Effector CD8-positive, alpha-beta T cell (primary cell): Measurements from ENCODE around the gene COL18A1.

Experiments
- DNase-seq: peaks from one replicate; lab custom pipeline; 2025; lab: John Stamatoyannopoulos, UW

Gene COL18A1

DNA sequence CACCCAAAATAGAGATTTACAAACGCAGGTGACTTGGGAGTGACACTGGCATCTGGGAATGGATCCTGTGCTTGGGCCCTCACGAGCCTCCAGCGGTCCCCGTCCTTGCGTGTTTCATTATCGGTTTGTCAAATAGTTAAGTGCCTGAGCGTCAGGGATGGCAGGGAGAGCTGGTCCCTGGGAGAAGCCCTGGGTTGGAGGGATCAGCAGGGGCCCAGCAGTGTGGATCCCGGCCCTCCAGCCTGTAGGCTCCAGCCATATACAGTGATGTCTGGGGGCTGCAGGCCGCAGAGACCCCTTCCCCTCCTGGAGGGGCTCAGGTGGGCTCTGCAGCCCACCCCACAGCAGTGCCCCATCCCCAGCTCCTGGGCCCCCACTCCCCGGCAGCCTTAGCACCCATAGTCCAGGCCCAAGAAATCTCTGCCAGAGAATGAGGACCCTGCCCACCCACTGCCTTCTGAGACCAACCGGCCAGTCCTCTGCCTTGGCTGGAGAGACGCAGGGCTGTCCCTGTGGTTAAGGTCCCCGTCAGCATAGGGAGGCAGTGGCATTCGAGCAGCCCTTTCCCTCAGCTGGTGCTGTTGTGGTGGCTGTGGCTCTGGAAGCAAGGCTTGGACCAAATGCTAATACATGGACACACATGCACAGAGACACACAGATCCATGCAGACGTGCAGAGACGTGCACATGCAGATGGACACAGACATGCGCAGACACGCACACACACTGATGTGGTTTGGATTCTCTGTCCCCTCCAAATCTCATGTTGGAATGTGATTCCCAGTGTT, 139.7 kb downstream of the COL18A1 start:
- DNase-seq, result no peak

GRCh38 chr21:45545236-45545570, 140.2 kb downstream of the COL18A1 start:
- no peak for DNase-seq

DNA sequence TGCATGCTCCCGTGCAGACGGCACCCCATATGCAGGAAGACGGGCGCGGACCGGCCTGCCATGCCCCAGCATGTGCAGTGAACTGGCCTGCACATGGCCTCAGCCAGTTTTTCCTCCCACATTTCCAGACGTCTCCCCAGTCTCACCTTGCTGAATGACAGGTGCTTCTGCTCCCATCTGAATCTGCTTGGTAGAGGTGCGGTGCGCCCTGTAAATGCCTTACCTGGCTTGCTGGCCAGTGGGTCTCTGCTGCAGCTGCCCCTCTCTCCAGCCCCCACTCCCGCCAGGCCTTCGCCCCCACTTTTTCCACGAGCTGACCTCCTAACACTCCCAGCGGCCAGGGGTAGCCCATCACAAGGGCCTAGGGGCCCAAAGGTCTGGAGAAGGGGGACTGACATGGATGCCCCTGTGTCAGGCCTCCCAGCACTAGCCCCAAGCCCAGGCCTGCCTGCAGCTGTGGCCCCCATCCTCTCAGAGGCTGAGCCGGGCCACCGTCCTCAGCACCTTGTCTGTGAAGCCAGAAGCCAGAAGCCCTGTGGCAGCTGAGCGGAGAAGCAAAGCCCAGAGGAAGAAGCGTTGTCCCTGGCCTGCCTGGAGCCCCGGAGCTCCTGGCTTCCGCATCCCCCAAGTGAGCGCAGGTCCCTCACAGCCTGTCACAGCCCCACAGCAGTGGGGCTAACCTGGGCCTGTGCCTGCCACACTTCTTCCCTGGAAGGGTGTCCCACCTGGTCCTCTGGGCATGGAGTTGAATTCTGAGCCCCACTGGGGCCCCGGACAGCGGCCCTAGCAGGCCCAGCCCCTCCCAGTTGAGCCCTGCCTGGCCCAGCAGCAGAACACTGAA, 140.9 kb downstream of the COL18A1 start:
- no peak for DNase-seq

GRCh38 chr21:45546636-45547544, 141.9 kb downstream of the COL18A1 start:
- no peak for DNase-seq

- DNase-seq, result no peak
Measured at GRCh38 chr21:45547545-45547900, 142.6 kb downstream of the COL18A1 start.

DNA sequence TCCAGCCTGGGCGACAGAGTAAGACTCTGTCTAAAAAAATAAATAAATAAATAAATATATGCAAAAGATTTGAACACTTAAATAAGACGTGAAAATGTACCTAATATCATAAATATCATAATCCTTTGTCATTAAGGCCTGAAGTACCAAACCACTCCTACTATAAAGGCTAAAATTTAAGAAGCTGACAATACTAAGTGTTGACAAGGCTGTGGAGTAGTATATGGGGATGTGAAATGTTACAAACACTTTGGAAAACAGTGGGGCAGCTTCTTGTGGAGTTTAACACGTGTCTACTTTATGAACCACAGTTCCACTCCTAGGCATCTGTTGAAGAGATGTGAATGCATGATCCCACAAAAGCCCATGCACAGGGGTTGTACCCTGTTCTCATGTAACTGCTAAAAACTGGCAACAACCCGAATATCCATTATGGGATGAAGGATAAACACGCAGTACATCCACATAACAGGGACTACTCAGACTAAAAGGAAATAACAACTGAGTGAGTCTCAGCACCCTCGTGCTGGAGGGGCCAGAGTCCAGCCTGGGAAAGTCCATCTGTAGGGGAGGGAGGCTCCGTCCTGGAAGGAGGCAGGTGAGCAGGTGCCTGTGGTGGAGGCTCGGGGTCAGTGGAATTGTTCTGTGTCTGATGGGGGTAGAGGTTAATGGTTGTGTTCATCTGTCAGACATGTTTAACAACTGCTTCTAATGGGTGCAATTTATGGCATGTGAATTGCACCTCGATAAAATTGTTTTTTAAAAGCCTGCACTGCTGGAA, 143.9 kb downstream of the COL18A1 start:
- no peak for DNase-seq

- DNase-seq, result no peak
Measured at GRCh38 chr21:45549626-45550463, 144.9 kb downstream of the COL18A1 start.

- no peak for DNase-seq
Measured at GRCh38 chr21:45550522-45551210, 145.7 kb downstream of the COL18A1 start.

DNA sequence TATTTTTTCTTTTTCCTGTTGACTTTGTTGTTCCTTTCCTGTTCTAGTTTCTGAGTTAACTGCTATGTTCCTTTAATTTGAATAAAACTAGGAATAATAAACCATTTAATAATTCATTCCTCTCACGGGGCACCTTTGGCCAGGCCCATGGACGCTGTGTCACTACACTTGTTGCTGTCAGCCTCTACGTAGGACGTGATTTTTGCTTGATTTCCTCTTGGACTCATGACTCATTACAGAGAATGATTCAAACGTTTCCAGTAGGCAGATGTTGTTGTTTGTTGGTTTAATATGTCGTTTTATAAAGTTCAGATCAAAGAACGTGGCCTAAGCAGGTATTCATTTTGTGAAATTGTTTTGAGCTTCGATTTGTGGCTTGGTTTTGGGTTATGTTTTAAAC, 146.4 kb downstream of the COL18A1 start:
- DNase-seq, result no peak

GRCh38 chr21:45551783-45552695, 147.1 kb downstream of the COL18A1 start:
- no peak for DNase-seq

DNA sequence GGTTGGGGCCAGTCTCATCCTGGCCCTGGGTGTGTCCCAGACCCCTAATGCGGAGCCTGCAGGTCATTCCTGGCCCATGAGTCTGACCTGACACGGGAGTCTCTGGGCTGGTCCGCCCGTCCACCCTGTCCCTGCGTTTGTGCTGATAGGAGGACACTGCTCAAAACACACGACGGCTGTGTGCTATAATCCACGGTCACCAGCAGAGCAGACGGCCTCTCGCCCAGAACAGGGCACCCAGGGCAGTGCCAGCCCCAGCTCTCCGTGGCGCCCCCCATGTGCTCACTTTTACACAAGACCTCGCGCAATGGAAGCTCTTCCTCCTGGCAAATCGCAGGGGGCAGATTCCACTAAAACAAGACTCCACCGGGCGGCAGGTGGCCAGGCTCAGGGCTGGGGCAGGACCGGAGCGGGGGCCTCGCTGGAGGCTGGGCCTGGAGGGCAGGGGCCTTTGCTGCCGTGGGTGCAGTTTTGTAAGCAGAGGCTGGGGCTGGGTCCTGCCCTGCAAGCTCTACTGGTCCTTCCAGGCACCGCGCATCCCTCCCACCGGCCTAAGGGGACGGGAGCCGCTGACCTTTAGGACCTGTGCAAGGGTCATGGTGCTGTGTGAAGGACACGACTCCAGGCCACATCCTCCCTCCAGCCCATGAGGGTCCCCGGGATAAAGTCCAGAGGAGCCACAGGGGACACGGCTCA, 147.9 kb downstream of the COL18A1 start:
- no peak for DNase-seq

DNA sequence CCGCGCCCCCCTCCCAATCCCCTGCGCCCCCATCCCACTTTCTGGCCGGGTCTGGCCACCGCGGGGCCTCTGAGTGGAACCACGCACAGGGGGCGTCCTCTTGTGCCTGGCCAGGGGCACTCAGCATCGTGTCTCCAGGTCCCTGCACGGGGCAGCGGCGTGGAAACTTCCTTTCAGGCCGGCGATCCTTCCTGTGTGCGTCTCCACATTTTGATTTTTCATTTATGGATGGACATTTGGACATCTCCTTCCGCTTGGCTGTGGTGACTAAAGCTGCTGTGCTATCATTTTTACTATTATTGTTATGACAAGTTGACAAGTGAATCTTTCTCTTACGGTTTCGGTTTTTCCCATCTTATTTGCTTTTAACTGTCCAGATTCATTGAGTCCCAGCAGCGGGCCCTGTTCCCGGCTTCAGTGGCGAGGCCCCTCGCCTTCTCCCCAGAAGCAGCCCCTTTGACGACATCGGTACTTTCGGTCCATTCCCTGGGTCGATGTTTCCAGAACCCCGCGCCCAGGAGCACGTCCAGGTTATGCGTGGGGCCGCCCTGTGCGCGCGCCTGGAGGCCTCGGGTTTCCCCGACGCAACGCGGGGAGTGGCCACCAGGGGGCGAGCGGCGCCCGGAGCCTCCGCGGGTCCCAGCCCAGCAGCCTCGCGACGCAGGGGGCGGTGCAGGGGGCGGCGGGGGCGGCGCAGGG, 149.7 kb downstream of the COL18A1 start:
- DNase-seq, result peak; percentile 88

- no peak for DNase-seq
Measured at GRCh38 chr21:45555251-45555556, 150.2 kb downstream of the COL18A1 start.

GRCh38 chr21:45555557-45556301, 150.8 kb downstream of the COL18A1 start:
- peak; percentile 59 for DNase-seq

DNA sequence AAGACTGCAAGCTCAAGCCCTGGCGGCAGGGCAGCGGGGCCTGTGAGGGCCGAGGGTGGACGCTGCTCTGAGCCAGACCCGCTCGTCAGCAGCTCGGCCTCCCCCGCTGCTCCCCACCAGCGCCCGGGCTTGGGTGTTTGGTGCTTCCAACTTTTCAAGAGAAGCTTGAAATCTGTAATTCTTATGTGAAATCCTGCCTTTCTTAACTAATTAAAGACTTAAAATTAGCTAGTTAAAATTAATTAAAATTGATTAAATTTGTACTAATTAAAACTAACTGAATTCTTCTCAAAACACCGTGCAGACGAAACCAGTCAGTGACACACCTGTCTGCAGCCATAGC, 151.3 kb downstream of the COL18A1 start:
- no peak for DNase-seq

GRCh38 chr21:45556645-45557615, 152.0 kb downstream of the COL18A1 start:
- no peak for DNase-seq
